K562 (cell line): ENCODE data around the gene QSOX2. TPM values are rescaled to one million over a fixed set of nuclear protein-coding genes. Genes with fewer than 3 reads are reported as not detected.

Source experiments
- ATAC-seq: fragments of 200-7000 bp; cut with Tn5 transposase; 3 replicates; pipeline ENCODE4 v1.9.1; 2020; ENCODE audit warnings: moderate library complexity
- BruUV-seq: library from RNA; stranded (reverse); fragments of 400-500 nt; replicated peaks from 2 replicates; lab custom pipeline; 2021; lab: Mats Ljungman, UMichigan
- CTCF ChIA-PET: fragments of 300-600 bp; formaldehyde crosslinking; extraction: SDS; loops from one replicate; lab custom pipeline; 2021; ENCODE audit warnings: low intra/inter-chr PET ratio; lab: Yijun Ruan, JAX
- POLR2A ChIA-PET: fragments of 300-600, 350-650 bp; sonication (Branson Sonifier 250); formaldehyde crosslinking; extraction: SDS; loops from one replicate; lab custom pipeline; 2021; ENCODE audit warnings: antibody characterized with exemption, inconsistent platforms; lab: Yijun Ruan, JAX
- DNase-seq, 4 experiments: peaks; one replicate each; pipeline versions ENCODE4 v3.0.0 to v3.0.0-alpha.2; 2011 to 2018; ENCODE audit warnings: low spot score in 3 of 4, mixed read lengths in 3 of 4; ENCODE audit errors: extremely low read depth in 1 of 4
- FAIRE-seq: peaks from 2 replicates; lab custom pipeline; 2011; peaks lifted over from hg19 to GRCh38; lab: Jason Lieb, UNC
- H2AFZ ChIP-seq: 2 replicates; pipeline ENCODE4 v1.6.0; 2011; ENCODE audit warnings: low read depth, low read length, control low read depth, inconsistent platforms
- H3K27ac ChIP-seq: fragments of 200-600 bp; 3 replicates; pipeline ENCODE4 v1.8.0; 2011; ENCODE audit warnings: low read depth, mild to moderate bottlenecking, control low read depth, inconsistent platforms, low read length, moderate library complexity, mixed read lengths; ENCODE audit errors: extremely low read depth
- H3K27me3 ChIP-seq, 2 experiments: fragments of 300-600 bp in 1 of 2; 2 replicates in 1 of 2; 3 replicates in 1 of 2; pipeline versions ENCODE4 v1.6.0 to v1.8.0; 2011; ENCODE audit warnings: inconsistent platforms in 2 of 2, low read length in 2 of 2, mild to moderate bottlenecking in 1 of 2, mixed read lengths in 1 of 2, moderate library complexity in 1 of 2; ENCODE audit not compliant: control insufficient read depth in 2 of 2, insufficient read depth in 2 of 2
- H3K36me3 ChIP-seq: fragments of 300-600 bp; 3 replicates; pipeline ENCODE4 v1.8.0; 2011; ENCODE audit warnings: mild to moderate bottlenecking, low read length, inconsistent platforms; ENCODE audit not compliant: control insufficient read depth, insufficient read depth
- H3K4me1 ChIP-seq, 2 experiments: fragments of 200-600 bp in 1 of 2; replicated peaks in 1 of 2; 2 replicates in 1 of 2; 3 replicates in 1 of 2; pipeline versions ENCODE4 v1.5.1 to v1.8.0; 2011; ENCODE audit warnings: inconsistent platforms in 2 of 2, low read length in 2 of 2, mild to moderate bottlenecking in 1 of 2, mixed read lengths in 1 of 2, moderate library complexity in 1 of 2; ENCODE audit not compliant: control insufficient read depth in 2 of 2, insufficient read depth in 2 of 2
- H3K4me2 ChIP-seq: 2 replicates; pipeline ENCODE4 v1.6.1; 2011; ENCODE audit warnings: low read length, control low read depth, inconsistent platforms, mixed read lengths; ENCODE audit not compliant: insufficient read depth
- H3K4me3 ChIP-seq: fragments of 200-600 bp; sonication (generic), shearing (Covaris generic); 2 replicates; pipeline ENCODE4 v1.5.1; 2016; ENCODE audit warnings: control low read depth, inconsistent platforms
- H3K79me2 ChIP-seq: fragments of 200-600 bp; 3 replicates; pipeline ENCODE4 v1.8.0; 2011; ENCODE audit warnings: low read length, inconsistent platforms; ENCODE audit not compliant: control insufficient read depth, insufficient read depth
- H3K9ac ChIP-seq, 2 experiments: 2 replicates each; pipeline versions ENCODE4 v1.6.0 to v1.6.1; 2011; ENCODE audit warnings: low read depth in 2 of 2, low read length in 2 of 2, control low read depth in 1 of 2, inconsistent platforms in 1 of 2, mild to moderate bottlenecking in 1 of 2, mixed read lengths in 1 of 2; ENCODE audit not compliant: insufficient read depth in 1 of 2
- H3K9me1 ChIP-seq: one replicate; pipeline ENCODE4 v1.6.0; 2011; ENCODE audit warnings: inconsistent platforms, mild to moderate bottlenecking, low read length, moderate library complexity; ENCODE audit not compliant: control insufficient read depth, insufficient read depth
- H3K9me3 ChIP-seq: replicated peaks from 2 replicates; pipeline ENCODE4 v1.5.1; 2011; ENCODE audit warnings: low read depth, low read length, inconsistent platforms; ENCODE audit not compliant: control insufficient read depth, insufficient read depth
- H4K20me1 ChIP-seq: replicated peaks from 2 replicates; pipeline ENCODE4 v1.6.1; 2011; ENCODE audit warnings: low read length, inconsistent platforms, mixed read lengths; ENCODE audit not compliant: control insufficient read depth, insufficient read depth
- HMGXB4 ChIP-seq: sonication (generic); formaldehyde crosslinking; IDR thresholded peaks from 2 replicates; pipeline ENCODE4 v1.8.1; 2023; ENCODE audit warnings: mild to moderate bottlenecking, missing genetic modification reagents
- NKRF ChIP-seq: fragments of 450-650 bp; IDR thresholded peaks from 2 replicates; pipeline ENCODE4 v1.6.1; 2016; ENCODE audit warnings: borderline replicate concordance
- UBTF ChIP-seq, 2 experiments: IDR thresholded peaks; 2 replicates each; pipeline ENCODE4 v1.6.1; 2012; ENCODE audit warnings: improper control_type of control experiment in 2 of 2, low read depth in 2 of 2, low read length in 2 of 2, borderline replicate concordance in 1 of 2
- ZNF143 ChIP-seq: sonication (generic); formaldehyde crosslinking; IDR thresholded peaks from 2 replicates; pipeline ENCODE4 v1.9.0; 2022; ENCODE audit warnings: mild to moderate bottlenecking, missing genetic modification reagents
- ZNF589 ChIP-seq: fragments of 200-800 bp; sonication (Bioruptor generic); IDR thresholded peaks from 2 replicates; pipeline ENCODE4 v1.6.1; 2016; ENCODE audit warnings: low read depth, missing genetic modification characterization, missing compliant biosample characterization
- ZNF609 ChIP-seq: sonication (generic); formaldehyde crosslinking; IDR thresholded peaks from 2 replicates; pipeline ENCODE4 v1.8.1; 2023; ENCODE audit warnings: missing genetic modification reagents, mild to moderate bottlenecking, borderline replicate concordance
- ZNF76 ChIP-seq: fragments of 250-450 bp; sonication (Bioruptor Pico); IDR thresholded peaks from 2 replicates; pipeline ENCODE4 v1.4.0; 2020; ENCODE audit warnings: mild to moderate bottlenecking, moderate library complexity, borderline replicate concordance
- WGBS: fragments of 100-300 bp; shearing (Covaris generic); methylation state at CpG from one replicate; pipeline ENCODE4 v1.1.6; 2016; ENCODE audit warnings: low coverage, mixed read lengths; ENCODE audit not compliant: insufficient coverage; ENCODE audit errors: missing lambda C conversion rate; 5-methylcytosine and 5-hydroxymethylcytosine counted together
- in situ Hi-C: fragments of 300-500 bp; cut with MboI; formaldehyde crosslinking; loops from 4 replicates; pipeline ENCODE4 v1.15.0; 2018; ENCODE audit warnings: inconsistent platforms, mixed read lengths
- intact Hi-C: fragments of 100-400 bp; cut with micrococcal nuclease; formaldehyde crosslinking; loops from 2 replicates; pipeline ENCODE4 v1.14.2; 2022
- polyA plus RNA-seq, 8 experiments: library from polyadenylated mRNA; depleted of rRNA in 4 of 8; stranded (reverse) in 5 of 8; unstranded in 3 of 8; fragments of >200 nt; fragmentation: Nextera tagmentation in 2 of 8; fragmentation: Illumina TruSeq in 1 of 8; extraction: Ambion mirVana in 2 of 8; extraction: Trizol in 1 of 8; gene quantifications; 2 replicates each; pipeline versions ENCODE4 v1.2.1 to v1.2.3, GENCODE V29; 2011 to 2014; ENCODE audit warnings: inconsistent platforms in 1 of 8, missing spikeins in 1 of 8
- total RNA-seq, 7 experiments: library from RNA; depleted of rRNA in 6 of 7; stranded (reverse); fragments of >200 nt in 6 of 7; fragmentation: Illumina TruSeq in 2 of 7; extraction: Trizol in 2 of 7; gene quantifications; 2 replicates each; pipeline versions ENCODE4 v1.2.1 to v1.2.3, GENCODE V29; 2011 to 2021; ENCODE audit warnings: low replicate concordance in 1 of 7

Gene QSOX2
- total and polyA plus RNA-seq, 9 of the 15 experiments (the other 6 are each of a cell fraction or from before 2014, with no cell fraction given): 0.51 to 23.7 (median 12.7) TPM

GRCh38 chr9:136277746-136278145 lies 32.1 kb upstream of the QSOX2 start:
- Histone ChIP-seq H3K9me1 (no peaks in the 10 kb centered on the region), H3K4me2 (no peak overlapping the region), H3K4me3 (no peak overlapping the region), H3K9me3 (no peaks in the 10 kb centered on the region; the same call in 1 of the 2 replicates), H3K27ac (no peak overlapping the region), H3K9ac (no peak overlapping the region), H4K20me1 (peaks cover 13% of the 10 kb centered on the region; the same call in 1 of the 2 replicates), H3K27me3 (peaks cover 51 to 71% of the 10 kb centered on the region in 2 experiments), H3K4me1 (peaks cover 0 to 42% of the 10 kb centered on the region in 2 experiments; a peak in 2 of 5 replicates), H2AFZ (no peak overlapping the region), H3K79me2 (no peaks in the 10 kb centered on the region), H3K36me3 (no peaks in the 10 kb centered on the region)
- CTCF ChIA-PET: no interaction called here
- POLR2A ChIA-PET: interaction anchor here (0.6 to 1.1 kb wide), 3 partner anchors 10 to 40 kb away, joined by 3 to 5 read pairs (median 3); no protein-coding TSS in a partner anchor
- in situ Hi-C loops (loop anchor here (10.0 kb wide), 1 partner anchor 483 kb away; no protein-coding TSS in a partner anchor), intact Hi-C loops (no loop called here)
- FAIRE-seq (no peak), ATAC-seq (no peak), DNase-seq (no peak)
- BruUV-seq: no TSS peak
- WGBS: 4% methylated on average over 14 of the region's 14 CpGs
- TF ChIP-seq ZNF76 (CRISPR knock-in tag): no peak
- no peak for TF ChIP-seq ZNF143
- TF ChIP-seq NKRF: no peak
- no peak for TF ChIP-seq ZNF609 (CRISPR knock-in tag)
- TF ChIP-seq ZNF589: no peak
- 0 out of 4 replicates have a peak, but pooled peaks of 1 of the 2 experiments have one; percentile 25 for TF ChIP-seq UBTF (IDR thresholded peaks at IDR 0.05; ENCODE audit: borderline replicate concordance in 1 of 2, low read depth in 2 of 2, low read length in 2 of 2)
- no peak for TF ChIP-seq HMGXB4
